GM12892 (cell line): ENCODE data around the gene GPA33.

Experiments used
- POLR2A ChIP-seq: IDR thresholded peaks from 2 replicates; pipeline ENCODE4 v1.6.1; 2011; ENCODE audit warnings: low read depth, low read length, control low read depth
- POLR2AphosphoS5 ChIP-seq: IDR thresholded peaks from 2 replicates; pipeline ENCODE4 v1.6.1; 2011; ENCODE audit warnings: low read depth, low read length, control low read depth
- TAF1 ChIP-seq: IDR thresholded peaks from 2 replicates; pipeline ENCODE4 v1.6.1; 2011; ENCODE audit warnings: low read depth, mild to moderate bottlenecking, control low read depth, low read length, borderline replicate concordance

DNA sequence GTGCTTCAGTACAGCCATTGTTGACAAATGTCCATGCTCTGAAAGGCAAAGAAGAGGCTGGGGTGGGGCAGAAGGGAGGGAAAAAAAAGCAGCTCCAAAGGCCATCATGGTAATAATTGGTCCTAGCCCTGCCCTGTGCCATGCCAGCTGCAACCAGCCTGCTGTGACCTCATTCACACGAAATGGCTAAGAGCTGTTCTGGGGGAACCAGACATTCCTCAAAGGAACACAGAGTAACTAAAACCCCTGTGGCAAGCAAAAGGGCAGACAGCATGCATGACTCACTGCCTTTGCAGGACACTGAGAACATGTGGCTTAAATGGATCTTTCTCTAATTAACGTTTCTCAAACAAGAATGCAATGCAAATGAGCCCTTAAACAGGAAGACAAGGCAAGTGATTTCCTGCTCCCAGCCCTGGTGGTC, 46.0 kb upstream of the GPA33 start:
- no peak for TF ChIP-seq POLR2AphosphoS5
- TF ChIP-seq POLR2A = no peak
- TF ChIP-seq TAF1 = no peak
